ENCODE measurements around the gene DNAI7. TPM values are rescaled to one million over a fixed set of nuclear protein-coding genes. Genes with fewer than 3 reads are reported as not detected.

The DNAI7 gene
- total RNA-seq, 1 donor from 2014 or later = 1.8 TPM

DNA sequence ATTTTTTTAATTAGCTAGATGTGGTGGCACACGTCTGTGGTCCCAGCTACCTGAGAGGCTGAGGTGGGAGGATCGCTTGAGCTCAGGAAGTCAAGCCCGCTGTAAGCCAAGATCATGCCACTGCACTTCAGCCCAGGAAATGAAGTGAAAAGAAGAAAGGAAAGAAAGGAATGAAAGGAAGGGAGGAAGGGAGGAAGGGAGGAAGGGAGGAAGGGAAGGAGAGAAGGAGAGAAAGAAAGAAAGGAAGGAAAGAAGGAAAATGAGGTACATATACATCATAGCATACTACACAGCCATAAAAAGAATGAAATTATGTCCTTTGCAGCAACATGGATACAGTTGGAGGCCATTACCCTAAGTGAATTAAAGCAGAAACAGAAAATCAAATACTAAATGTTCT, 12.2 kb downstream of the DNAI7 start:
- Mint-ChIP-seq H3K4me3 (no peak overlapping the region), H3K4me1 (ENCODE audit: unreplicated experiment) (no peaks in the 10 kb centered on the region)
- TF ChIP-seq, protein P1, sequence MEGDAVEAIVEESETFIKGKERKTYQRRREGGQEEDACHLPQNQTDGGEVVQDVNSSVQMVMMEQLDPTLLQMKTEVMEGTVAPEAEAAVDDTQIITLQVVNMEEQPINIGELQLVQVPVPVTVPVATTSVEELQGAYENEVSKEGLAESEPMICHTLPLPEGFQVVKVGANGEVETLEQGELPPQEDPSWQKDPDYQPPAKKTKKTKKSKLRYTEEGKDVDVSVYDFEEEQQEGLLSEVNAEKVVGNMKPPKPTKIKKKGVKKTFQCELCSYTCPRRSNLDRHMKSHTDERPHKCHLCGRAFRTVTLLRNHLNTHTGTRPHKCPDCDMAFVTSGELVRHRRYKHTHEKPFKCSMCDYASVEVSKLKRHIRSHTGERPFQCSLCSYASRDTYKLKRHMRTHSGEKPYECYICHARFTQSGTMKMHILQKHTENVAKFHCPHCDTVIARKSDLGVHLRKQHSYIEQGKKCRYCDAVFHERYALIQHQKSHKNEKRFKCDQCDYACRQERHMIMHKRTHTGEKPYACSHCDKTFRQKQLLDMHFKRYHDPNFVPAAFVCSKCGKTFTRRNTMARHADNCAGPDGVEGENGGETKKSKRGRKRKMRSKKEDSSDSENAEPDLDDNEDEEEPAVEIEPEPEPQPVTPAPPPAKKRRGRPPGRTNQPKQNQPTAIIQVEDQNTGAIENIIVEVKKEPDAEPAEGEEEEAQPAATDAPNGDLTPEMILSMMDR (conservative IDR thresholded peaks at IDR 0.05) = no peak

GRCh38 chr12:25162866-25163265, 32.1 kb downstream of the DNAI7 start:
- DNase-seq (ENCODE audit: extremely low spot score, unreplicated experiment) = no peak
- TF ChIP-seq, protein P1 (conservative IDR thresholded peaks at IDR 0.05) = no peak
- Mint-ChIP-seq H3K27ac (no peak overlapping the region), H3K9me3 (no peaks in the 10 kb centered on the region), H3K4me1 (ENCODE audit: unreplicated experiment) (no peaks in the 10 kb centered on the region), H3K36me3 (no peaks in the 10 kb centered on the region), H3K27me3 (no peaks in the 10 kb centered on the region), H3K4me3 (no peak overlapping the region)

More for the DNA sequence above, 12.2 kb downstream of the DNAI7 start:
- Mint-ChIP-seq H3K27me3 (no peaks in the 10 kb centered on the region), H3K9me3 (no peaks in the 10 kb centered on the region), H3K27ac (no peak overlapping the region), H3K36me3 (no peaks in the 10 kb centered on the region)
- DNase-seq (ENCODE audit: extremely low spot score, unreplicated experiment) = no peak

DNA sequence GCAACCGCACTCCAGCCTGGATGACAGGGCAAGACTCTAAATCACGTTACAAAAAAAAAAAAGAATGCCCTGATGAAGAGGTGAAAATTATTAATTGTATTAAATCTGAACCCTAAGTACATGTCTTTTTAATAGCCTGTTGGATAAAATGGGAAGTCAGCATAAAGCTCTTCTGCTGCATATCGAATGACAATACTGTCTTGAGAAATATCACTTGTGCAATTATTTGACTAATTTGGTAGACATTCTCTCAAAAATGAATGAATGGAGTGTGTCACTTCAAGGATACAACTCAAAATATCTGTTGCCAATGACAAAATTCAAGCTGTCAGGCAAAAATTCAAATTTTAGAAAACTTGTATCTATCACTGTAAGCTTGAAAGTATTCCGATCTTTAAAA, 38.9 kb downstream of the DNAI7 start:
- H3K27ac Mint-ChIP-seq = no peak overlapping the region
- no peaks in the 10 kb centered on the region for H3K27me3 Mint-ChIP-seq
- H3K9me3 Mint-ChIP-seq = no peaks in the 10 kb centered on the region
- DNase-seq (ENCODE audit: extremely low spot score, unreplicated experiment) = no peak
- H3K4me1 Mint-ChIP-seq (ENCODE audit: unreplicated experiment) = no peaks in the 10 kb centered on the region
- TF ChIP-seq, protein P1 (conservative IDR thresholded peaks at IDR 0.05) = no peak
- H3K4me3 Mint-ChIP-seq = no peak overlapping the region
- no peaks in the 10 kb centered on the region for H3K36me3 Mint-ChIP-seq

- no peak for DNase-seq (ENCODE audit: extremely low spot score, unreplicated experiment)
- H3K27ac Mint-ChIP-seq = peak overlapping the region; percentile 39
These were observed 39.9 kb downstream of the DNAI7 start for GRCh38 chr12:25155022-25155576.

GRCh38 chr12:25152055-25152454, 42.9 kb downstream of the DNAI7 start:
- Mint-ChIP-seq H3K4me1 (ENCODE audit: unreplicated experiment) (no peaks in the 10 kb centered on the region), H3K27me3 (no peaks in the 10 kb centered on the region), H3K36me3 (peaks cover under 1% of the 10 kb centered on the region), H3K27ac (no peak overlapping the region), H3K9me3 (no peaks in the 10 kb centered on the region), H3K4me3 (no peak overlapping the region)
- no peak for DNase-seq (ENCODE audit: extremely low spot score, unreplicated experiment)
- TF ChIP-seq, protein P1 (conservative IDR thresholded peaks at IDR 0.05) = no peak

More at GRCh38 chr12:25155022-25155576, 39.9 kb downstream of the DNAI7 start:
- no peaks in the 10 kb centered on the region for H3K4me1 Mint-ChIP-seq (ENCODE audit: unreplicated experiment)
- H3K27me3 Mint-ChIP-seq = no peaks in the 10 kb centered on the region
- no peak overlapping the region for H3K4me3 Mint-ChIP-seq
- H3K9me3 Mint-ChIP-seq = no peaks in the 10 kb centered on the region
- TF ChIP-seq, protein P1 (conservative IDR thresholded peaks at IDR 0.05) = peak; percentile 85
- no peaks in the 10 kb centered on the region for H3K36me3 Mint-ChIP-seq

- Mint-ChIP-seq H3K4me3 (no peak overlapping the region), H3K27me3 (no peaks in the 10 kb centered on the region), H3K36me3 (peaks cover 5% of the 10 kb centered on the region), H3K4me1 (ENCODE audit: unreplicated experiment) (no peaks in the 10 kb centered on the region), H3K9me3 (no peaks in the 10 kb centered on the region), H3K27ac (no peak overlapping the region)
- TF ChIP-seq, protein P1 (conservative IDR thresholded peaks at IDR 0.05) = no peak
- no peak for DNase-seq (ENCODE audit: extremely low spot score, unreplicated experiment)
These were observed 43.5 kb downstream of the DNAI7 start for GRCh38 chr12:25151476-25151875.

Data from type B pancreatic cell (in vitro differentiated cells).